ACHN (cell line): ENCODE measurements around the gene LOC128125822.
A peak's percentile ranks its signal among the peaks of the same experiment; 100 is the strongest.
"Not testable (repeated sequence)": the region's sequence is repeated elsewhere in the genome, so short reads cannot be mapped to it uniquely, and the experiment has no call there.

Experiments
- DNase-seq: peaks from one replicate; pipeline ENCODE4 v3.0.0-alpha.2; 2015
- in situ Hi-C: cut with HindIII; loops from 2 replicates; pipeline ENCODE4 v1.10.0; 2017; ENCODE audit warnings: low sequenced_read_pairs, low pct_ligation_motif_present, low pct_unique_long_range_greater_than_20kb

LOC128125822 gene

GRCh38 chr6:63572044-63572746, at the start of gene LOC128125822, which contains the start of gene PTP4A1:
Gene LOC128125822 (plus strand): TSS chr6:63572480.
Gene PTP4A1 (plus strand): TSS chr6:63572480. CDS start chr6:63576881, 4,401 bp downstream.
- in situ Hi-C loops: no loop called here
- DNase-seq: peak; percentile 94

GRCh38 chr6:63522911-63523287, 49.4 kb upstream of the LOC128125822 start:
- DNase-seq, in situ Hi-C loops: not testable (repeated sequence)

- in situ Hi-C loops: no loop called here
- DNase-seq: no peak
These were observed 48.6 kb upstream of the LOC128125822 start for GRCh38 chr6:63523630-63524029.

GRCh38 chr6:63525186-63525878, 46.9 kb upstream of the LOC128125822 start:
- DNase-seq: no peak
- in situ Hi-C loops: no loop called here

GRCh38 chr6:63526931-63527330, 45.3 kb upstream of the LOC128125822 start:
- in situ Hi-C loops: no loop called here
- DNase-seq: no peak

- in situ Hi-C loops: no loop called here
- DNase-seq: peak; percentile 76
These were observed 44.4 kb upstream of the LOC128125822 start for GRCh38 chr6:63527658-63528514.

- in situ Hi-C loops: no loop called here
- no peak for DNase-seq
These were observed 42.8 kb upstream of the LOC128125822 start for GRCh38 chr6:63529498-63529897.

GRCh38 chr6:63530182-63530581, 42.1 kb upstream of the LOC128125822 start:
- DNase-seq: no peak
- in situ Hi-C loops: no loop called here

- DNase-seq: no peak
- in situ Hi-C loops: no loop called here
These were observed 41.3 kb upstream of the LOC128125822 start for GRCh38 chr6:63530991-63531390.

- DNase-seq: no peak
- in situ Hi-C loops: no loop called here
These were observed 39.3 kb upstream of the LOC128125822 start for GRCh38 chr6:63533026-63533425.

- in situ Hi-C loops: no loop called here
- no peak for DNase-seq
These were observed 38.3 kb upstream of the LOC128125822 start for GRCh38 chr6:63533952-63534351.

- in situ Hi-C loops: no loop called here
- DNase-seq: no peak
These were observed 34.9 kb upstream of the LOC128125822 start for GRCh38 chr6:63537201-63537958.

- in situ Hi-C loops: no loop called here
- DNase-seq: no peak
These were observed 34.4 kb upstream of the LOC128125822 start for GRCh38 chr6:63537959-63538300.

GRCh38 chr6:63538550-63538949, 33.7 kb upstream of the LOC128125822 start:
- in situ Hi-C loops: no loop called here
- no peak for DNase-seq

- no peak for DNase-seq
- in situ Hi-C loops: no loop called here
These were observed 29.3 kb upstream of the LOC128125822 start for GRCh38 chr6:63543001-63543400.

GRCh38 chr6:63543982-63544381, 28.3 kb upstream of the LOC128125822 start:
- in situ Hi-C loops: no loop called here
- DNase-seq: no peak

- no peak for DNase-seq
- in situ Hi-C loops: no loop called here
These were observed 26.0 kb upstream of the LOC128125822 start for GRCh38 chr6:63546236-63546635.

GRCh38 chr6:63546697-63547096, 25.6 kb upstream of the LOC128125822 start:
- in situ Hi-C loops: no loop called here

GRCh38 chr6:63549076-63549475, 23.2 kb upstream of the LOC128125822 start:
- in situ Hi-C loops: no loop called here
- no peak for DNase-seq

More at GRCh38 chr6:63546697-63547096, 25.6 kb upstream of the LOC128125822 start:
- DNase-seq: no peak
